ENCODE measurements around the gene TEPSIN. TPM values are rescaled to one million over a fixed set of nuclear protein-coding genes. Genes with fewer than 3 reads are reported as not detected.

The TEPSIN gene
- total RNA-seq, 2 donors from 2014 or later, result 12.3 to 14.3 TPM

- Histone ChIP-seq H3K27ac (no peak overlapping the region), H3K4me3 (no peak overlapping the region), H3K4me1 (no peaks in the 10 kb centered on the region), H3K36me3 (no peaks in the 10 kb centered on the region), H3K9me3 (peaks cover 0 to 6% of the 10 kb centered on the region in 2 donors), H3K27me3 (no peaks in the 10 kb centered on the region)
- TF ChIP-seq CTCF (IDR thresholded peaks at IDR 0.05), result no peak
- no peak for DNase-seq (ENCODE audit: low spot score)
Measured at GRCh38 chr17:81179220-81179619, 59.6 kb downstream of the TEPSIN start.

Other genes starting within 250 kb of the TEPSIN start
- gene CHMP6, start 247.2 kb downstream of the TEPSIN start, total RNA-seq, result 10 to 100 TPM; 12.9 to 17.5 TPM
- 10 to 100 TPM; 27.9 to 36.5 TPM for gene BAIAP2, start 203.9 kb downstream of the TEPSIN start, total RNA-seq
- gene PVALEF, start 73.5 kb downstream of the TEPSIN start, total RNA-seq, result not detected
- 1 to 10 TPM; 5.4 to 6.5 TPM for gene AATK, start 72.8 kb downstream of the TEPSIN start, total RNA-seq
- 1 to 10 TPM; 5.5 to 6.2 TPM for gene CEP131, start 16.1 kb downstream of the TEPSIN start, total RNA-seq
- gene NDUFAF8, start 263 bp upstream of the TEPSIN start, total RNA-seq, result 10 to 100 TPM; 53.1 to 53.5 TPM
- 10 to 100 TPM; 46.2 to 63.4 TPM for gene SLC38A10, start 56.3 kb upstream of the TEPSIN start, total RNA-seq
- 10 to 100 TPM in 1 of 2 donors, 1 to 10 TPM in 1; 5.8 to 12.7 TPM for gene BAHCC1, start 156.4 kb upstream of the TEPSIN start, total RNA-seq

Measured in right atrium auricular region (tissue), 2 donors.